Transverse colon (tissue), 3 donors: Measurements from ENCODE around the gene TUT4.

Experiments
- CTCF ChIP-seq, 5 experiments: fragments of 200-600 bp in 3 of 5; fragments of 450-650 bp in 2 of 5; sonication (generic) in 3 of 5; IDR thresholded peaks; 1 replicate in 2 of 5; 2 replicates in 3 of 5; pipeline ENCODE4 v1.5.1; 2016 to 2017; ENCODE audit warnings: antibody characterized with exemption in 5 of 5, inconsistent platforms in 3 of 5, mild to moderate bottlenecking in 2 of 5, moderate library complexity in 1 of 5
- POLR2A ChIP-seq: fragments of 450-650 bp; IDR thresholded peaks from one replicate; pipeline ENCODE4 v1.6.1; 2016; ENCODE audit warnings: antibody characterized with exemption, mild to moderate bottlenecking, moderate library complexity

- TF ChIP-seq POLR2A = no peak
- no peak for TF ChIP-seq CTCF (IDR thresholded peaks at IDR 0.05)
Measured at GRCh38 chr1:52461821-52462220, 91.1 kb downstream of the TUT4 start.
